HG03064 (cell line): ENCODE measurements around the gene TTLL10.
A peak's percentile ranks its signal among the peaks of the same experiment; 100 is the strongest.

ENCODE experiments used
- ATAC-seq: cut with Tn5 transposase; IDR thresholded peaks from one replicate; pipeline ENCODE4 v1.9.1; 2021; ENCODE audit warnings: low read depth; ENCODE audit not compliant: unreplicated experiment

The TTLL10 gene

GRCh38 chr1:1217621-1218523 lies 44.2 kb downstream of the TTLL10 start:
- no peak for ATAC-seq

- no peak for ATAC-seq
These were observed 45.0 kb downstream of the TTLL10 start for GRCh38 chr1:1218524-1219200.

GRCh38 chr1:1219341-1219740 lies 45.7 kb downstream of the TTLL10 start:
- no peak for ATAC-seq

- ATAC-seq, result no peak
These were observed 46.5 kb downstream of the TTLL10 start for GRCh38 chr1:1220197-1220596.

GRCh38 chr1:1221887-1222574 lies 48.4 kb downstream of the TTLL10 start:
- ATAC-seq, result no peak

GRCh38 chr1:1222575-1223225 lies 49.0 kb downstream of the TTLL10 start:
- ATAC-seq, result no peak

GRCh38 chr1:1223321-1223720 lies 49.6 kb downstream of the TTLL10 start:
- ATAC-seq, result no peak

GRCh38 chr1:1223891-1224290 lies 50.2 kb downstream of the TTLL10 start:
- ATAC-seq, result no peak

- no peak for ATAC-seq
These were observed 51.7 kb downstream of the TTLL10 start for GRCh38 chr1:1225238-1225845.

- no peak for ATAC-seq
These were observed 52.2 kb downstream of the TTLL10 start for GRCh38 chr1:1225913-1226312.

- no peak for ATAC-seq
These were observed 53.1 kb downstream of the TTLL10 start for GRCh38 chr1:1226566-1227362.

- no peak for ATAC-seq
These were observed 53.7 kb downstream of the TTLL10 start for GRCh38 chr1:1227386-1227785.

- ATAC-seq, result no peak
These were observed 54.5 kb downstream of the TTLL10 start for GRCh38 chr1:1228187-1228586.

GRCh38 chr1:1228596-1229321 lies 55.1 kb downstream of the TTLL10 start:
- no peak for ATAC-seq

GRCh38 chr1:1229770-1230169 lies 56.1 kb downstream of the TTLL10 start:
- no peak for ATAC-seq

- no peak for ATAC-seq
These were observed 57.1 kb downstream of the TTLL10 start for GRCh38 chr1:1230656-1231399.

GRCh38 chr1:1231400-1232207 lies 57.9 kb downstream of the TTLL10 start, which contains the start of gene SDF4:
Gene SDF4, minus strand, starts transcription at chr1:1232001. Its CDS starts 3,229 bp downstream, at chr1:1228772.
- ATAC-seq, result peak; percentile 78
